Measurements from ENCODE around the gene KBTBD13.

DNA sequence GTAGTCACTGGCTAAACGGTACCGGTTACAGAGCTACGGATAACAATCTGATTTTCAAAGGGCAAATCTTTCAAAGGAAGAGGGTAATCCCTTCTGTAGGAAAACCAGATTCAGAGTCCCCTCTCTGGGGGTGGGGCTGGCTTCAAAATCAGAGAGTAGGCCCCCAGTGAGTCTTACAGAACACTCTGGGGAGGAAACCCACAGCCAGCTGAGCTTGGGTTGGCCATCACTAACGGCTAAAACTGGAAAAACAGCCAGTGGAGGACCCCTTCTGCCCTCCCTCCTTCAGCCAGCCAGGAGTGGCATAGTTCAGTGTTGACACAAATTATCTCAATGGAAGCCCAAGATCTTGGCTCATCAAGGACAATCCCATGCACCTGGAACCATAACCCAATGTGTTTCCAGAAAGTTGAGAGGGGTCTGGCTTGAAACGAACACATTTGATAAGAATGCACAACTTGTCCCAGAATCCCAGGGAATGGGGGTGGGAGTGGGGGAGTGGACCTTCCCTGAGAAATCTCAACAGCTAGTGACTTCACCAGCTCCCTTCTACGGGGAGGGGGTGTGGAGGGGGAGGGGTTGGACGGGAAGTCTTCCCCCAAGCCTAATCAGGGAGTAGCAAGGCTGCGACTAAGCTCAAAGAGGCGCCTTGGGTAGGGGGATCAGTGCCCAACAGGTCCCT lies 9.8 kb upstream of the KBTBD13 start:
- peak in 1 of 2 donors; percentile 37 for TF ChIP-seq POLR2A (IDR thresholded peaks at IDR 0.05)
- TF ChIP-seq CTCF (IDR thresholded peaks at IDR 0.05) = no peak
